HL-60 (cell line): ENCODE measurements around the gene DYSF.

Experiments used
- CTCF ChIP-seq: IDR thresholded peaks from one replicate; pipeline ENCODE4 v1.5.1; 2011; ENCODE audit warnings: low read length, control low read depth, inconsistent platforms; ENCODE audit not compliant: insufficient read depth
- GABPA ChIP-seq: IDR thresholded peaks from 2 replicates; pipeline ENCODE4 v1.6.1; 2012; ENCODE audit warnings: low read depth
- POLR2AphosphoS5 ChIP-seq: IDR thresholded peaks from 2 replicates; pipeline ENCODE4 v1.6.1; 2012; ENCODE audit warnings: low read depth

GRCh38 chr2:71538241-71538640 is 84.9 kb downstream of the DYSF start:
- no peak for TF ChIP-seq POLR2AphosphoS5
- TF ChIP-seq GABPA = no peak
- TF ChIP-seq CTCF = no peak
